Thymus (tissue), 11 donors: ENCODE data around the gene RPL29. TPM values are rescaled to one million over a fixed set of nuclear protein-coding genes. Genes with fewer than 3 reads are reported as not detected.
"Not testable (repeated sequence)": the region's sequence is repeated elsewhere in the genome, so short reads cannot be mapped to it uniquely, and the experiment has no call there.

Experiments
- DNase-seq, 9 donors: peaks; one replicate each; pipeline ENCODE4 v3.0.0-alpha.2; 2013; ENCODE audit warnings: low spot score in 9 of 9, low read depth in 6 of 9, missing footprints in 1 of 9
- H3K27ac ChIP-seq, 2 donors: one replicate each; pipeline ENCODE4 v1.5.1; 2013; ENCODE audit warnings: control low read depth in 1 of 2, low read depth in 1 of 2, low read length in 1 of 2, mild to moderate bottlenecking in 1 of 2, moderate library complexity in 1 of 2
- H3K27me3 ChIP-seq, 2 donors: one replicate each; pipeline ENCODE4 v1.5.1; 2013; ENCODE audit warnings: low read length in 1 of 2; ENCODE audit not compliant: control insufficient read depth in 2 of 2, insufficient read depth in 1 of 2
- H3K36me3 ChIP-seq, 2 donors: one replicate each; pipeline ENCODE4 v1.5.1; 2013; ENCODE audit warnings: low read length in 1 of 2, mild to moderate bottlenecking in 1 of 2, moderate library complexity in 1 of 2; ENCODE audit not compliant: control insufficient read depth in 2 of 2, insufficient read depth in 2 of 2
- H3K4me1 ChIP-seq, 2 donors: one replicate each; pipeline ENCODE4 v1.5.1; 2013; ENCODE audit warnings: low read length in 2 of 2; ENCODE audit not compliant: control insufficient read depth in 2 of 2, insufficient read depth in 2 of 2
- H3K4me3 ChIP-seq, 2 donors: one replicate each; pipeline ENCODE4 v1.5.1; 2013; ENCODE audit warnings: low read length in 2 of 2, control low read depth in 1 of 2, mild to moderate bottlenecking in 1 of 2
- H3K9me3 ChIP-seq, 2 donors: one replicate each; pipeline ENCODE4 v1.5.1; 2013; ENCODE audit warnings: low read length in 1 of 2, mild to moderate bottlenecking in 1 of 2; ENCODE audit not compliant: control insufficient read depth in 2 of 2, insufficient read depth in 1 of 2
- WGBS: extraction: QIAGEN DNeasy Blood & Tissue Kit; methylation state at CpG from one replicate; pipeline ENCODE4 v1.1.7; 2013; 5-methylcytosine and 5-hydroxymethylcytosine counted together
- polyA plus RNA-seq: library from polyadenylated mRNA; stranded (reverse); fragments of 200-250 nt; gene quantifications from one replicate; pipeline ENCODE4 v1.2.3, GENCODE V29; 2013
- total RNA-seq: library from RNA; stranded (reverse); fragments of 120-200 nt; gene quantifications from one replicate; pipeline ENCODE4 v1.2.4, GENCODE V29; 2013
- donor health status: healthy.

Gene RPL29
- total and polyA plus RNA-seq, 2 donors: 1,457 to 1,964 TPM

DNA sequence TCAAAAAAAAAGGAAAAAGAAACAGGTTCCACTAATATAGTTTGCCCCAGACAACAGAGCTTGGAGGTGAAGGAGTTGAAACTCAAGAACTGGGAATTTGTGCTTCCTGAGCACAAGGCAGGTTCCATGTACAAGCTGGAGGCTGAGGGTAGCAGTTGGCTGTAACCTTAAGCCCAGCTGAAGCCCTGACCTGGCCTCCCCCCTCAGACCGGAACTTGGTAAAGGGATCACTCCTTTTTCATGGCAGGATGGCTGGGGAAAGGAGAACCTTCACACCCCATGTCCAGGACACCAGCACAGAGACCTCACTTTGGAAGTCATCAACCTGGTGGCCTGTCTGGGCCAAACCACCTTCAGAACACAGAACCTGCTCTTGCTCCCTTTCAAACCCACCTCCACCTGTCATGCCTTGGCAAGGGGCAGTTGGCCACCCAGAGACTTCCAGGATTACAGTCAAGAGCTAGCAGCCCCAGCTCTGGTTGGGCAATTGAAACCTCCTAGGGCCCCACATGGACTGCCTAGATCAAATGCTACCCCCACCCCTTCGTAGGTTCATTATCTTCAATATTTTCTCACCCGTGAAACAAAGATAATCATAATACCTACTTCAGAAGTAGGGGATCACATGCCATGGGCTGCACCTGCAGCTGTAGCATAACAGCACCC, 3.5 kb downstream of the RPL29 start:
- H3K27me3 ChIP-seq: no peaks in the 10 kb centered on the region
- no peaks in the 10 kb centered on the region for H3K9me3 ChIP-seq
- H3K27ac ChIP-seq: no peak overlapping the region
- no peak for DNase-seq
- peaks cover 27 to 36% of the 10 kb centered on the region in 2 donors for H3K36me3 ChIP-seq
- 98% methylated on average over 3 of the region's 3 CpGs for WGBS
- peaks cover 9 to 33% of the 10 kb centered on the region in 2 donors for H3K4me1 ChIP-seq
- no peak overlapping the region for H3K4me3 ChIP-seq

DNA sequence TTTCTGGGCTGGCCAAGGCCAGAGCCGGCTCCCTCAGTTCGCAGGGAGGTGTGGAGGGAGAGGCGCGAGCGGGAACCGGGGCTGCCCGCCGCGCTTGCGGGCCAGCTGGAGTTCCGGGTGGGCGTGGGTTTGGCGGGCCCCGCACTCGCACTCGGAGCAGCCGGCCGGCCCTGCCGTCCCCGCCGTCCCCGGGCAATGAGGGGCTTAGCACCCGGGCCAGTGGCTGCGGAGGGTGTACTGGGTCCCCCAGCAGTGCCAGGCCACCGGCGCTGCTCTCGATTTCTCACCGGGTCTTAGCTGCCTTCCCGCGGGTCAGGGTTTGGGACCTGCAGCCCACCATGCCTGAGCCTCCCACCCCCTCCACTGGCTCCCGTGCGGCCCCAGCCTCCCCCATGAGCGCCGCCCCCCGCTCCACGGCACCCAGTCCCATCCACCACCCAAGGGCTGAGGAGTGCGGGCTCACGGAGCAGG, 5.2 kb downstream of the RPL29 start:
- H3K27ac ChIP-seq, H3K4me3 ChIP-seq, DNase-seq, H3K9me3 ChIP-seq, H3K27me3 ChIP-seq: not testable (repeated sequence)
- peaks cover 27 to 36% of the 10 kb centered on the region in 2 donors for H3K36me3 ChIP-seq
- WGBS: 96% methylated on average over 38 of the region's 38 CpGs
- H3K4me1 ChIP-seq: peaks cover 9 to 29% of the 10 kb centered on the region in 2 donors

DNA sequence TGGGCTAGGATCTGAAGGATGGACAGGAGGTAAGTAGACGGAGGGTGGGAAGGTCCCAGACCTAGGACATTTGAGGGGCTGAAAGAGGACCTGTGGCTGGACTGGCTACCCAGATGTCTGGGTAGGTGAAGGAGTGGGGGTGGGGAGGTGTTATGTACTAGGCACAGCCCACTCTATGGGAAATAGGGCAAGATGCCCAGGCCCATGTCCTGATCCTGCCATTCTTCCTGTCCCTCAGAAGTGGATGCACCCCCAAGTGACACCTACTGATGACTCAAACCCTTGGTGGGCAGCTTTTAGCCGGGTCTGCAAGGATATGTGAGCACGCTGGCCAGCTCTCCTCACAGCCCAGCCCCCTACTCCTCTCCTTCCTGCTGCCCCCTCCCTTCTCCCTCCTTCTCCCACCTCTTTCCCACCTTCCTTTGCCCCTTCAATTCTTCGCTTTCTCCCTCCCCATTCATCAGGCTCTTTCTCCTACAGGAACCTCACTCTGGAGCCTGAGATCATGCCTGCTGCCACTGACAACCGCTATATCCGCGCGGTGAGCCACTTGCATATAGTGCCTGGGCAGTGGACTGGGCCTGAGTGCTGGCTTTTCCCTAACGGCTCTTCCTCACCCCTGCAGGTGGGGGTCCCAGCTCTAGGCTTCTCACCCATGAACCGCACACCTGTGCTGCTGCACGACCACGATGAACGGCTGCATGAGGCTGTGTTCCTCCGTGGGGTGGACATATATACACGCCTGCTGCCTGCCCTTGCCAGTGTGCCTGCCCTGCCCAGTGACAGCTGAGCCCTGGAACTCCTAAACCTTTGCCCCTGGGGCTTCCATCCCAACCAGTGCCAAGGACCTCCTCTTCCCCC, 7.2 kb downstream of the RPL29 start:
- Histone ChIP-seq H3K36me3 (peaks cover 14 to 22% of the 10 kb centered on the region in 2 donors), H3K9me3 (no peaks in the 10 kb centered on the region), H3K4me1 (peaks cover 0 to 26% of the 10 kb centered on the region in 2 donors), H3K27me3 (no peaks in the 10 kb centered on the region), H3K27ac (peak overlapping the region in 1 of 2 donors; percentile 11), H3K4me3 (no peak overlapping the region)
- DNase-seq: no peak
- WGBS: 77% methylated on average over 15 of the region's 15 CpGs

DNA sequence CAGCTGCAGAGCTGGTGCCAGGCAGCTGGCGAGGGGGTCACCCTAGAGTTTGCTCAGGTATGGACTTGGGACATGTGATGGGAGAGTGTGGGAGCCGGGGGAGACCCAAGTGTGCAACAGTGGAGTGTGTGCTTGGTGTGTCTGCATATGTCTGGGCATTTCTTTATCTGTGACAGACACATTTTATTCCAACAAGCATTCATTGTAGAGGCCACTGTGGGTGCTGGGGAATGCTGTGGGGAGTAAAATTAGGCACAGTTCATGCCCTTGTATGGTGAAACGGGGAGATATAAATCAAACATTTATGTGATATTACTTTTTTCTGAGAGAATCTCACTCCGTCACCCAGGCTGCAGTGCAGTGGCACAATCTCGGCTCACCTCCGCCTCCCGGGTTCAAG, 8.1 kb downstream of the RPL29 start:
- no peaks in the 10 kb centered on the region for H3K9me3 ChIP-seq
- peaks cover 6 to 31% of the 10 kb centered on the region in 2 donors for H3K4me1 ChIP-seq
- no peak overlapping the region for H3K27ac ChIP-seq
- peaks cover 8 to 14% of the 10 kb centered on the region in 2 donors for H3K36me3 ChIP-seq
- WGBS: 98% methylated on average over 7 of the region's 7 CpGs
- H3K4me3 ChIP-seq: no peak overlapping the region
- no peak for DNase-seq
- H3K27me3 ChIP-seq: peaks cover 0 to 6% of the 10 kb centered on the region in 2 donors

DNA sequence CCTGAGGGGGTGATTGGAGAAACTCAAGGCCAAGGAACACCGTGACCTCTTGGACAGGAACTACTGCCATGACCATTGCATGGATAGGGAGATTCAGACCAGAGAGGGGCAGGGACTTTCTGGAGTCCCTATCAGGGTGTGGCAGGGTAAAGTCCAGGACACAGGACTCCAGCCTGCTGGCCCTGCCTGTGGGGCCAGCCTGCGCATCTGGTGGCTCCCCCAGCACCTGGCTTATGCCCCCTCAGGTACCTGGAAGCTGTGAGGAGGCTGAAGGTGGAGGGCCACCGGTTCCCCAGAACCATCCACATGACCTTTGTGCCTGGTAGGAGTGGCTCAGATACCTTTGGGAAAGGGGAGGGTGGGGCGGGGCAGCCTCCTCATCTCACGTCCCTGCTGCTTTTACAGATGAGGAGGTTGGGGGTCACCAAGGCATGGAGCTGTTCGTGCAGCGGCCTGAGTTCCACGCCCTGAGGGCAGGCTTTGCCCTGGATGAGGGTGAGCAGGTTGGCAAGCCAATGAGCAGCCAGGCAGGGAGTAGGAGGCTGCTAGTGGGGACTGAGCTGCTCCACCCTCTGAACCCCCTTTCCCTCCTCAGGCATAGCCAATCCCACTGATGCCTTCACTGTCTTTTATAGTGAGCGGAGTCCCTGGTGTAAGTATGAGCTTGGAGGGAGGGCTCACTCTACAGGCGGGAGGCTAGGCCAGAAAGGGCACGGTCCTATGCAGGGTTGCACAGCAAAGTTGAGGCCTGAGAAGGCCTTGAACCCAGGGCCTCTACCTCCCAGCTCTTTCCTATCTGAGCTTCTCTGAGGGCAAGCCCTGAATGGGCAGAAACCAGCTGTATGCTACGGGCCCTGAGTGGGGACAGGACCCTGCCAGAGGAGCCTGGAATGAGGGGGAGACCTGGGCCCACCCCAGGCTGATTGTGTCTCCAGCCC, 9.4 kb downstream of the RPL29 start:
- H3K27ac ChIP-seq: no peak overlapping the region
- 91% methylated on average over 12 of the region's 12 CpGs for WGBS
- no peaks in the 10 kb centered on the region for H3K9me3 ChIP-seq
- peaks cover 9 to 35% of the 10 kb centered on the region in 2 donors for H3K4me1 ChIP-seq
- no peak for DNase-seq
- H3K4me3 ChIP-seq: no peak overlapping the region
- H3K27me3 ChIP-seq: peaks cover 0 to 8% of the 10 kb centered on the region in 2 donors
- H3K36me3 ChIP-seq: peaks cover 0 to 1% of the 10 kb centered on the region in 2 donors

DNA sequence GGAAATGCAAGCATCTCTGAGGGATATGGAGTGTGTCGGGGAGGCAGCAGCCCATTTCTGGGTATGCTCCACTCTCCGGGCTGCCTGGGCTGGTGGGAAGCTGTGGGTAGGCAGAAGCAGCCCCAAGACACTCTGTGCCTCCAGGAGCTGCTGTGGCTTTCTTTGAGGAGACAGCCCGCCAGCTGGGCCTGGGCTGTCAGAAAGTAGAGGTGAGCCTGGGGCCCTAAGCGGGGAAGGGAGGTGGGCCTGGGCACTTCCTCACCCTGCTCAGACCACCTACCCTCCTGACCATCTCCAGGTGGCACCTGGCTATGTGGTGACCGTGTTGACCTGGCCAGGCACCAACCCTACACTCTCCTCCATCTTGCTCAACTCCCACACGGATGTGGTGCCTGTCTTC, 10.6 kb downstream of the RPL29 start:
- Histone ChIP-seq H3K4me3 (no peak overlapping the region), H3K27ac (no peak overlapping the region), H3K4me1 (peaks cover 9 to 35% of the 10 kb centered on the region in 2 donors), H3K9me3 (no peaks in the 10 kb centered on the region), H3K36me3 (peaks cover 0 to 5% of the 10 kb centered on the region in 2 donors), H3K27me3 (peaks cover 0 to 8% of the 10 kb centered on the region in 2 donors)
- WGBS: 78% methylated on average over 6 of the region's 6 CpGs
- DNase-seq: no peak

DNA sequence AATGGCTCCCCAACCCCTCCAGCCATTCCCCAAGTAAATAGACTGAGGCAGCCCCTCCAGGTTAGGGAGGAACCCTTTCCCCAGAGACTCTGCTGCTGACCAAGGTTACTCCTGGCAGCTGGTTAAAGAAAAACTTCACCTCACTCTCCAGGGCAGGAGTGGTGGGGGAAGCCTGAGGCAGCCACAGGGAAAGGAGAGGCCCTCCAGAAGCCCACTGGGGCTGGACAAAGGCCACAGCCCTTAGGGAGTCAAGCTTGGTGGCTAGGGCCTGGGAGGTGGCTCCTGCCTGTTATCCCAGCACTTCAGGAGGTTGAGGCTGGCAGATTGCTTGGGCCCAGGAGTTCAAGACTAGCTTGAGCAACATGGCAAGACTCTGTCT, 11.4 kb downstream of the RPL29 start:
- Histone ChIP-seq H3K27me3 (peaks cover 0 to 8% of the 10 kb centered on the region in 2 donors), H3K4me1 (peaks cover 9 to 30% of the 10 kb centered on the region in 2 donors), H3K36me3 (peaks cover 0 to 5% of the 10 kb centered on the region in 2 donors), H3K9me3 (no peaks in the 10 kb centered on the region), H3K4me3 (no peak overlapping the region), H3K27ac (no peak overlapping the region)
- DNase-seq: no peak

DNA sequence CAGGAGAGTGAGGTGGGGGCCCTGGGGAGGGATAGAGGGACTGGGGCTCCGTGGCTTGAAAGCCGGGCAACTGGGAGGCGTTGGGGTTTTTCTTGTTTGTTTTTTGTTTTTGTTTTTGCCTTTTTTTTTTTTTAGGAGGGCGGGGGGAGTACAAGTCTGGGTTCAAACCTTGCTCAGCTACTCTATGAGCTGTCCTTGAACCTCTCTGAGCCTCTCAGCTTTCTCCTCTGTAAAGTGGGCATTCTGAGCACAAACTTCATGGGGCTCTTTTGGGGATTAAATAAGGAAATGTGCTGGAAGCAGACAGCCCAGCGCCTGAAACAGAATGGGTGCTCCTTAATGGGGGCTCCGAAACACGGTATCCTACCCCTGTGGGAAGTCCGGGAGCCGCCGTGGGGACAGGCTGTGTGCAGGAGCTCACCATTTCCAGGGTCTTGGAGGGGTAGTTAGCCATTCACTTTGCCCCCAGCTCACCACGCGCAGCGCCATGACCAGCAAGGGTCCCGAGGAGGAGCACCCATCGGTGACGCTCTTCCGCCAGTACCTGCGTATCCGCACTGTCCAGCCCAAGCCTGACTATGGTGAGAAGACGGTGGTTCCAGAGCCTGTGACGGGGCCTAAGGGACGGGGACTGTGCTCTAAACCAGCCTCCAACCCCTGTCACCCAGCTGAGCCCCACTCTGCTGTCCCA, 12.0 kb downstream of the RPL29 start:
- Histone ChIP-seq H3K27ac (peak overlapping the region; percentile 67 to 91), H3K27me3 (peaks cover 0 to 8% of the 10 kb centered on the region in 2 donors), H3K4me3 (peak overlapping the region; percentile 48 to 62), H3K9me3 (no peaks in the 10 kb centered on the region), H3K4me1 (peaks cover 9 to 26% of the 10 kb centered on the region in 2 donors), H3K36me3 (peaks cover 0 to 5% of the 10 kb centered on the region in 2 donors)
- WGBS: 82% methylated on average over 22 of the region's 22 CpGs
- no peak for DNase-seq
